Left hindlimb (tissue), 1 donor: ENCODE results near the gene CUL4A.
"Not testable (repeated sequence)": the region's sequence is repeated elsewhere in the genome, so short reads cannot be mapped to it uniquely, and the experiment has no call there.

Experiments
- DNase-seq: peaks from one replicate; pipeline ENCODE4 v3.0.0-alpha.2; 2018

Gene CUL4A

GRCh38 chr13:113209759-113210421, 477 bp downstream of the CUL4A start:
- peak; percentile 58 for DNase-seq

- no peak for DNase-seq
Measured at GRCh38 chr13:113210833-113211232, 1.4 kb downstream of the CUL4A start.

- no peak for DNase-seq
Measured at GRCh38 chr13:113211774-113212173, 2.4 kb downstream of the CUL4A start.

- no peak for DNase-seq
Measured at GRCh38 chr13:113216254-113217048, 7.0 kb downstream of the CUL4A start.

GRCh38 chr13:113218586-113218985, 9.2 kb downstream of the CUL4A start:
- DNase-seq: no peak

GRCh38 chr13:113219256-113219940, 10.0 kb downstream of the CUL4A start:
- no peak for DNase-seq

GRCh38 chr13:113220141-113220598, 10.8 kb downstream of the CUL4A start:
- DNase-seq: no peak

GRCh38 chr13:113220877-113221276, 11.5 kb downstream of the CUL4A start:
- no peak for DNase-seq

GRCh38 chr13:113223070-113223469, 13.7 kb downstream of the CUL4A start:
- no peak for DNase-seq

- DNase-seq: no peak
Measured at GRCh38 chr13:113224486-113224885, 15.1 kb downstream of the CUL4A start.

- DNase-seq: no peak
Measured at GRCh38 chr13:113225515-113225914, 16.1 kb downstream of the CUL4A start.

- no peak for DNase-seq
Measured at GRCh38 chr13:113226873-113227450, 17.5 kb downstream of the CUL4A start.

GRCh38 chr13:113229161-113229560, 19.7 kb downstream of the CUL4A start:
- no peak for DNase-seq

GRCh38 chr13:113229791-113230190, 20.4 kb downstream of the CUL4A start:
- DNase-seq: no peak

GRCh38 chr13:113231306-113232207, 22.1 kb downstream of the CUL4A start:
- DNase-seq: no peak

GRCh38 chr13:113232208-113233003, 23.0 kb downstream of the CUL4A start:
- DNase-seq: no peak

- no peak for DNase-seq
Measured at GRCh38 chr13:113233101-113233500, 23.7 kb downstream of the CUL4A start.

- DNase-seq: no peak
Measured at GRCh38 chr13:113238536-113238935, 29.1 kb downstream of the CUL4A start.

GRCh38 chr13:113239357-113239756, 29.9 kb downstream of the CUL4A start:
- no peak for DNase-seq

GRCh38 chr13:113239986-113240385, 30.6 kb downstream of the CUL4A start:
- no peak for DNase-seq

- not testable (repeated sequence) for DNase-seq
Measured at GRCh38 chr13:113241623-113242022, 32.2 kb downstream of the CUL4A start.
